Sigmoid colon (tissue), 4 donors: ENCODE measurements around the gene OR51B4.

Experiments used
- POLR2A ChIP-seq, 2 donors: fragments of 450-650 bp; IDR thresholded peaks; one replicate each; pipeline ENCODE4 v1.6.1; 2016; ENCODE audit warnings: antibody characterized with exemption in 2 of 2, mild to moderate bottlenecking in 2 of 2, moderate library complexity in 2 of 2
- POLR2AphosphoS5 ChIP-seq, 4 donors: sonication (generic); formaldehyde crosslinking; IDR thresholded peaks; one replicate each; pipeline ENCODE4 v1.6.1; 2017; ENCODE audit warnings: antibody characterized with exemption in 4 of 4
- TF ChIP-seq, protein P1 (sequence below), 4 experiments: fragments of 450-650 bp in 3 of 4; fragments of 200-600 bp in 1 of 4; IDR thresholded peaks; one replicate each; pipeline ENCODE4 v1.5.1; 2016 to 2019; ENCODE audit warnings: antibody characterized with exemption in 4 of 4, mild to moderate bottlenecking in 3 of 4, moderate library complexity in 2 of 4

DNA sequence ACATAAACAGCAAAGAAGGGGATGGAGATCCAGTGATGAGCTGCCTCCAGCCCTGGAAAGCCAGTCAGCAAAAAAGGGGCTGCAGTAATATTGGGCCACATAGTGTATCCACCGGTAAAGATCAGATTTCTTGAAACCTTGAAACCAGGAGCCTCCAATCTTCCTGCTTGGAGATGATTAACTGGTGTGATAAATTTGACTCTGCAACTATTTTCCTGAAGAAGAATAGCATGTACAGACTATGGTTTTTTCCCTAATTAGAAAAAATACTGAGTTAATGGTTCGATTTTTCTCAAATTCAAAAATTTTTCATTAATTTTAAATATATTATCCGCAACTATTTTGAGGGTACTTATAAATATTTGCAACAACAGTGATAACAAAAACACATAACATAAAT is 22.5 kb upstream of the OR51B4 start, which contains the start of gene OR51B2:
- TF ChIP-seq, protein P1, sequence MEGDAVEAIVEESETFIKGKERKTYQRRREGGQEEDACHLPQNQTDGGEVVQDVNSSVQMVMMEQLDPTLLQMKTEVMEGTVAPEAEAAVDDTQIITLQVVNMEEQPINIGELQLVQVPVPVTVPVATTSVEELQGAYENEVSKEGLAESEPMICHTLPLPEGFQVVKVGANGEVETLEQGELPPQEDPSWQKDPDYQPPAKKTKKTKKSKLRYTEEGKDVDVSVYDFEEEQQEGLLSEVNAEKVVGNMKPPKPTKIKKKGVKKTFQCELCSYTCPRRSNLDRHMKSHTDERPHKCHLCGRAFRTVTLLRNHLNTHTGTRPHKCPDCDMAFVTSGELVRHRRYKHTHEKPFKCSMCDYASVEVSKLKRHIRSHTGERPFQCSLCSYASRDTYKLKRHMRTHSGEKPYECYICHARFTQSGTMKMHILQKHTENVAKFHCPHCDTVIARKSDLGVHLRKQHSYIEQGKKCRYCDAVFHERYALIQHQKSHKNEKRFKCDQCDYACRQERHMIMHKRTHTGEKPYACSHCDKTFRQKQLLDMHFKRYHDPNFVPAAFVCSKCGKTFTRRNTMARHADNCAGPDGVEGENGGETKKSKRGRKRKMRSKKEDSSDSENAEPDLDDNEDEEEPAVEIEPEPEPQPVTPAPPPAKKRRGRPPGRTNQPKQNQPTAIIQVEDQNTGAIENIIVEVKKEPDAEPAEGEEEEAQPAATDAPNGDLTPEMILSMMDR (IDR thresholded peaks at IDR 0.05), result no peak
- TF ChIP-seq POLR2A (IDR thresholded peaks at IDR 0.05), result no peak
- no peak for TF ChIP-seq POLR2AphosphoS5 (IDR thresholded peaks at IDR 0.05)
